WTC11 (cell line): ENCODE measurements around the gene ACMSD.

ENCODE experiments used
- CTCF ChIP-seq: fragments of 200-600 bp; IDR thresholded peaks from 2 replicates; pipeline ENCODE4 v1.8.0; 2022; ENCODE audit warnings: antibody characterized with exemption
- ELF4 ChIP-seq: sonication (generic); formaldehyde crosslinking; IDR thresholded peaks from 2 replicates; pipeline ENCODE4 v1.8.1; 2022; ENCODE audit warnings: low read depth, mild to moderate bottlenecking, moderate library complexity, missing genetic modification reagents

- TF ChIP-seq CTCF (no peak), ELF4 (CRISPR knock-in tag) (no peak)
These were observed 1.2 kb downstream of the ACMSD start for GRCh38 chr2:134839649-134840048.
